Thymus (tissue), 11 donors: ENCODE measurements around the gene DPP10. TPM values are rescaled to one million over a fixed set of nuclear protein-coding genes. Genes with fewer than 3 reads are reported as not detected.

Experiments
- DNase-seq, 9 donors: peaks; one replicate each; pipeline ENCODE4 v3.0.0-alpha.2; 2013; ENCODE audit warnings: low spot score in 9 of 9, low read depth in 6 of 9, missing footprints in 1 of 9
- H3K27ac ChIP-seq, 2 donors: one replicate each; pipeline ENCODE4 v1.5.1; 2013; ENCODE audit warnings: control low read depth in 1 of 2, low read depth in 1 of 2, low read length in 1 of 2, mild to moderate bottlenecking in 1 of 2, moderate library complexity in 1 of 2
- H3K27me3 ChIP-seq, 2 donors: one replicate each; pipeline ENCODE4 v1.5.1; 2013; ENCODE audit warnings: low read length in 1 of 2; ENCODE audit not compliant: control insufficient read depth in 2 of 2, insufficient read depth in 1 of 2
- H3K36me3 ChIP-seq, 2 donors: one replicate each; pipeline ENCODE4 v1.5.1; 2013; ENCODE audit warnings: low read length in 1 of 2, mild to moderate bottlenecking in 1 of 2, moderate library complexity in 1 of 2; ENCODE audit not compliant: control insufficient read depth in 2 of 2, insufficient read depth in 2 of 2
- H3K4me1 ChIP-seq, 2 donors: one replicate each; pipeline ENCODE4 v1.5.1; 2013; ENCODE audit warnings: low read length in 2 of 2; ENCODE audit not compliant: control insufficient read depth in 2 of 2, insufficient read depth in 2 of 2
- H3K4me3 ChIP-seq, 2 donors: one replicate each; pipeline ENCODE4 v1.5.1; 2013; ENCODE audit warnings: low read length in 2 of 2, control low read depth in 1 of 2, mild to moderate bottlenecking in 1 of 2
- H3K9me3 ChIP-seq, 2 donors: one replicate each; pipeline ENCODE4 v1.5.1; 2013; ENCODE audit warnings: low read length in 1 of 2, mild to moderate bottlenecking in 1 of 2; ENCODE audit not compliant: control insufficient read depth in 2 of 2, insufficient read depth in 1 of 2
- WGBS: extraction: QIAGEN DNeasy Blood & Tissue Kit; methylation state at CpG from one replicate; pipeline ENCODE4 v1.1.7; 2013; 5-methylcytosine and 5-hydroxymethylcytosine counted together
- polyA plus RNA-seq: library from polyadenylated mRNA; stranded (reverse); fragments of 200-250 nt; gene quantifications from one replicate; pipeline ENCODE4 v1.2.3, GENCODE V29; 2013
- total RNA-seq: library from RNA; stranded (reverse); fragments of 120-200 nt; gene quantifications from one replicate; pipeline ENCODE4 v1.2.4, GENCODE V29; 2013
- donor health status: healthy.

DPP10 gene
- total and polyA plus RNA-seq, 2 donors, result 0.02 to 0.14 TPM

GRCh38 chr2:115174651-115175050 is 732.2 kb downstream of the DPP10 start:
- no peaks in the 10 kb centered on the region for H3K27me3 ChIP-seq
- 89% methylated on average over 3 of the region's 3 CpGs for WGBS

GRCh38 chr2:115183144-115183543 is 740.7 kb downstream of the DPP10 start:
- H3K9me3 ChIP-seq, result no peaks in the 10 kb centered on the region
- no peaks in the 10 kb centered on the region for H3K36me3 ChIP-seq
- H3K27ac ChIP-seq, result no peak overlapping the region
- 43% methylated on average over 3 of the region's 3 CpGs for WGBS
- no peaks in the 10 kb centered on the region for H3K27me3 ChIP-seq
- no peaks in the 10 kb centered on the region for H3K4me1 ChIP-seq
- no peak overlapping the region for H3K4me3 ChIP-seq
- DNase-seq, result no peak

More at GRCh38 chr2:115174651-115175050, 732.2 kb downstream of the DPP10 start:
- Histone ChIP-seq H3K4me1 (no peaks in the 10 kb centered on the region), H3K27ac (no peak overlapping the region), H3K36me3 (no peaks in the 10 kb centered on the region), H3K4me3 (no peak overlapping the region), H3K9me3 (no peaks in the 10 kb centered on the region)
- DNase-seq, result no peak

GRCh38 chr2:115190459-115190858 is 748.0 kb downstream of the DPP10 start:
- H3K9me3 ChIP-seq, result no peaks in the 10 kb centered on the region
- no peaks in the 10 kb centered on the region for H3K27me3 ChIP-seq
- H3K36me3 ChIP-seq, result no peaks in the 10 kb centered on the region
- WGBS, result 95% methylated on average over 13 of the region's 13 CpGs
- H3K4me1 ChIP-seq, result no peaks in the 10 kb centered on the region
- DNase-seq, result no peak
- no peak overlapping the region for H3K4me3 ChIP-seq
- no peak overlapping the region for H3K27ac ChIP-seq

- Histone ChIP-seq H3K36me3 (no peaks in the 10 kb centered on the region), H3K4me1 (no peaks in the 10 kb centered on the region), H3K27ac (no peak overlapping the region), H3K4me3 (no peak overlapping the region), H3K27me3 (no peaks in the 10 kb centered on the region), H3K9me3 (no peaks in the 10 kb centered on the region)
- WGBS, result 89% methylated on average over 6 of the region's 6 CpGs
- no peak for DNase-seq
Observed at GRCh38 chr2:115194623-115195022, 752.2 kb downstream of the DPP10 start.

- H3K9me3 ChIP-seq, result no peaks in the 10 kb centered on the region
- no peak for DNase-seq
- no peak overlapping the region for H3K27ac ChIP-seq
- H3K36me3 ChIP-seq, result no peaks in the 10 kb centered on the region
- H3K27me3 ChIP-seq, result no peaks in the 10 kb centered on the region
- no peaks in the 10 kb centered on the region for H3K4me1 ChIP-seq
- no peak overlapping the region for H3K4me3 ChIP-seq
Observed at GRCh38 chr2:115196587-115196986, 754.1 kb downstream of the DPP10 start.

GRCh38 chr2:115199966-115200365 is 757.5 kb downstream of the DPP10 start:
- WGBS, result 81% methylated on average over 4 of the region's 4 CpGs
- no peak for DNase-seq
- no peak overlapping the region for H3K4me3 ChIP-seq
- H3K36me3 ChIP-seq, result no peaks in the 10 kb centered on the region
- no peaks in the 10 kb centered on the region for H3K27me3 ChIP-seq
- H3K9me3 ChIP-seq, result no peaks in the 10 kb centered on the region
- H3K4me1 ChIP-seq, result no peaks in the 10 kb centered on the region
- no peak overlapping the region for H3K27ac ChIP-seq

- Histone ChIP-seq H3K4me3 (no peak overlapping the region), H3K4me1 (no peaks in the 10 kb centered on the region), H3K9me3 (no peaks in the 10 kb centered on the region), H3K27ac (no peak overlapping the region), H3K36me3 (no peaks in the 10 kb centered on the region), H3K27me3 (no peaks in the 10 kb centered on the region)
- DNase-seq, result no peak
- 95% methylated on average over 4 of the region's 4 CpGs for WGBS
Observed at GRCh38 chr2:115201386-115201785, 758.9 kb downstream of the DPP10 start.

GRCh38 chr2:115208493-115209164 is 766.2 kb downstream of the DPP10 start:
- Histone ChIP-seq H3K36me3 (no peaks in the 10 kb centered on the region), H3K27ac (no peak overlapping the region), H3K27me3 (no peaks in the 10 kb centered on the region), H3K4me1 (no peaks in the 10 kb centered on the region), H3K4me3 (no peak overlapping the region), H3K9me3 (no peaks in the 10 kb centered on the region)
- 72% methylated on average over 3 of the region's 3 CpGs for WGBS
- DNase-seq, result no peak

- H3K36me3 ChIP-seq, result no peaks in the 10 kb centered on the region
- H3K4me3 ChIP-seq, result no peak overlapping the region
- no peak overlapping the region for H3K27ac ChIP-seq
- H3K4me1 ChIP-seq, result no peaks in the 10 kb centered on the region
- no peaks in the 10 kb centered on the region for H3K9me3 ChIP-seq
- WGBS, result 63% methylated on average over 2 of the region's 2 CpGs
- no peaks in the 10 kb centered on the region for H3K27me3 ChIP-seq
- no peak for DNase-seq
Observed at GRCh38 chr2:115214050-115214449, 771.6 kb downstream of the DPP10 start.
